ENCODE results near the gene DNAL1. TPM values are rescaled to one million over a fixed set of nuclear protein-coding genes. Genes with fewer than 3 reads are reported as not detected.

The DNAL1 gene, protein sequence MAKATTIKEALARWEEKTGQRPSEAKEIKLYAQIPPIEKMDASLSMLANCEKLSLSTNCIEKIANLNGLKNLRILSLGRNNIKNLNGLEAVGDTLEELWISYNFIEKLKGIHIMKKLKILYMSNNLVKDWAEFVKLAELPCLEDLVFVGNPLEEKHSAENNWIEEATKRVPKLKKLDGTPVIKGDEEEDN
- total RNA-seq (10 to 100 TPM; 13.0 to 17.2 TPM), polyA plus RNA-seq (10 to 100 TPM in 1 of 2 donors, 1 to 10 TPM in 1; 5.7 to 11.8 TPM)
- long read RNA-seq, donor 1, full-length matches to known transcripts: 6 of 9 reads
- long read RNA-seq, donor 1, partial matches to known transcripts: 1 of 9 reads
- long read RNA-seq, donor 1, other reads (novel, unspliced or antisense): 2 of 9 reads
- long read RNA-seq, donor 2, full-length matches to known transcripts: 3 of 4 reads
- long read RNA-seq, donor 2, partial matches to known transcripts: 0 of 4 reads
- long read RNA-seq, donor 2, other reads (novel, unspliced or antisense): 1 of 4 reads

DNA sequence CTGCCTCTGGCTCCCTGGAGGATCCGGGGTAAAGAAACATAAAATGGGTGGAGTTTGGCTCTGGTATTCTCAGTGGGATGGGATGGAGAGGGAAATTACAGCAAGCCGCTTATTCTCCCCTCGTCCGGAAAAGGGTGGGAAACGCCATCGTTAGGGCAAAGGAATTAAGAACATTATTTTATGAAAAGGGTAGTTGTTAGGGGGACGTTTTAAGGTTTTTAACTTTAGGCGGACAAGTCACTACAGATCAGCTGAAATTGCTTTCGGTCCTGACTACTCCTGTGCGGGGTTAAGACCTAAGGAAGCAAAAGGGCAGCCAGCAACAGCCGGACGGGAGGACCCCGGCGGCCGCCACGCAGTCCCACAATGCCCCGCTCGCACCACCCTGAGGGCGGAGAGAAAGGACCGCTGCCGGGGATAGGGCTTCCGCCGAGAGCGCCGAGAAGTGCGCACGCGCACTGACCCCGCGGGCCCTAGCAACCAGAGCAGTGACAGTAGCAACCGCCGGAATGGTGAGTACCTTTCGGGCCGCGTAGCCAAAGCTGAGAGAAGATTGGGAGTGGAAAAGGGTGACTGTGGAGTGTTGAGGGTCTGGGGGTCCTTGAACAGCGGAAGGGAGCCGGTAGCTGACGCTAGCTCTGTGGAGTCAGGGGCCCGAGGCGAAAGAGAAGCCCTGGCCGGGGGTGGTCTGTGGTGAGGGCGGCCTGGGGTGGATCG lies at the start of gene DNAL1:
Gene DNAL1 (plus strand): TSS at position 456 of the 717 bp plus-strand sequence. CDS start 54 bp downstream, at position 510.
- intact Hi-C loops (cut with DNase I): loop anchor here (5.0 to 10.0 kb wide), 3 partner anchors 68 to 300 kb away; partner anchors contain the start of gene PNMA1 (in 2 of the 2)
- Histone ChIP-seq H3K36me3 (ENCODE audit: control insufficient read depth in 1 of 2, insufficient read depth in 2 of 2, low read length in 1 of 2) (no peaks in the 10 kb centered on the region), H3K4me3 (ENCODE audit: low read length in 2 of 2) (peak within 1 kb of the TSS; percentile 55 to 70), H3K27me3 (ENCODE audit: control insufficient read depth in 1 of 2, insufficient read depth in 2 of 2, low read length in 1 of 2) (no peaks in the 10 kb centered on the region), H3K9me3 (ENCODE audit: control insufficient read depth, low read length) (no peaks in the 10 kb centered on the region), H3K27ac (ENCODE audit: low read depth in 1 of 2, low read length in 2 of 2) (peak within 1 kb of the TSS; percentile 7 to 39), H3K4me1 (ENCODE audit: control insufficient read depth in 1 of 2, insufficient read depth in 2 of 2, low read length in 2 of 2) (no peaks in the 10 kb centered on the region)
- WGBS, 2 donors: 0% methylated on average over 43 of the region's 43 CpGs
- ATAC-seq (ENCODE audit: low FRiP score) (peak; percentile 100), DNase-seq (peak; percentile 96 to 98)

DNA sequence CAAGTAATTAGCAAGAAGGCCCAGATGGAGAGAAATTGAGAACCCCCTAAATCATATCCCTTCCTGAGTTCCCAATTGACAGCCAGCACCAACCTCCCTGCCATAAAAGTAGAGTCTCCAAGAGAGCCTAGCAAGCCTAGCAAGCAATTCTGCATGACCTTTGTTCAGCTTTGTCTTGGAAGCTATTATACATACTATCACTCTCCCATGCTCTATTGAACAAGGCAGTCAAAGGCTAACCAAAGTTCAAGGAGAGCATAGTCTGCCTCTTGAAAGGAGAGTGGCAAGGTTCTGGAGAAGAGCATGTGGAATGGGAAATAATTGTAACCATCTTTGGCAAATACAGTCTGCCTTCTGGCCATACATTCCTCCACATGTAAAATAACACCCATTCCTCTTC lies 45.3 kb upstream of the DNAL1 start:
- no peak overlapping the region for H3K27ac ChIP-seq (ENCODE audit: low read depth in 1 of 2, low read length in 2 of 2)
- no peaks in the 10 kb centered on the region for H3K27me3 ChIP-seq (ENCODE audit: control insufficient read depth in 1 of 2, insufficient read depth in 2 of 2, low read length in 1 of 2)
- H3K36me3 ChIP-seq (ENCODE audit: control insufficient read depth in 1 of 2, insufficient read depth in 2 of 2, low read length in 1 of 2): no peaks in the 10 kb centered on the region
- ATAC-seq (ENCODE audit: low FRiP score) (no peak), DNase-seq (no peak)
- no peak overlapping the region for H3K4me3 ChIP-seq (ENCODE audit: low read length in 2 of 2)
- no peaks in the 10 kb centered on the region for H3K4me1 ChIP-seq (ENCODE audit: control insufficient read depth in 1 of 2, insufficient read depth in 2 of 2, low read length in 2 of 2)
- H3K9me3 ChIP-seq (ENCODE audit: control insufficient read depth, low read length): no peaks in the 10 kb centered on the region
- intact Hi-C loops (cut with DNase I): no loop called here

DNA sequence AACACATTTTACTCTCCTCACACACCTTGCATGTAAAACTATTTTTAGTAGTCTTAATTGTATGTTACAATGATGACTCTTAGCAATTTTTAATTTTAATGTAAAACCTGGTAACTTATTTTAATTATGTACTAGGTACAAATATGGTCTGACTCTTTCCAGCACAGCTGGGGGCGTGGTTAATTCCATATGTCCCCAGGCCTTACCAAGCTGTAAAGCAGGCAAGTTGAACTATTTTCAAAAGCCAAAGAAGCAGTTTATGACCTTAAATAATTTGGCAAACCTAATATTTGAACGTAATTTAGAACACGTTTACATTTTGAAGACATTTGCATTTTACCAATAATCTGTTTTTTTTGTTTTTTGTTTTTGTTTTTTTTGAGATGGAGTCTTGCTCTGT lies 41.8 kb upstream of the DNAL1 start:
- no peak for ATAC-seq (ENCODE audit: low FRiP score)
- intact Hi-C loops (cut with DNase I): no loop called here
- no peaks in the 10 kb centered on the region for H3K36me3 ChIP-seq (ENCODE audit: control insufficient read depth in 1 of 2, insufficient read depth in 2 of 2, low read length in 1 of 2)
- no peaks in the 10 kb centered on the region for H3K9me3 ChIP-seq (ENCODE audit: control insufficient read depth, low read length)
- H3K27ac ChIP-seq (ENCODE audit: low read depth in 1 of 2, low read length in 2 of 2): no peak overlapping the region
- WGBS, 2 donors: 80 to 85% methylated on average over 3 of the region's 3 CpGs
- DNase-seq: no peak
- H3K27me3 ChIP-seq (ENCODE audit: control insufficient read depth in 1 of 2, insufficient read depth in 2 of 2, low read length in 1 of 2): no peaks in the 10 kb centered on the region
- H3K4me1 ChIP-seq (ENCODE audit: control insufficient read depth in 1 of 2, insufficient read depth in 2 of 2, low read length in 2 of 2): no peaks in the 10 kb centered on the region
- no peak overlapping the region for H3K4me3 ChIP-seq (ENCODE audit: low read length in 2 of 2)

DNA sequence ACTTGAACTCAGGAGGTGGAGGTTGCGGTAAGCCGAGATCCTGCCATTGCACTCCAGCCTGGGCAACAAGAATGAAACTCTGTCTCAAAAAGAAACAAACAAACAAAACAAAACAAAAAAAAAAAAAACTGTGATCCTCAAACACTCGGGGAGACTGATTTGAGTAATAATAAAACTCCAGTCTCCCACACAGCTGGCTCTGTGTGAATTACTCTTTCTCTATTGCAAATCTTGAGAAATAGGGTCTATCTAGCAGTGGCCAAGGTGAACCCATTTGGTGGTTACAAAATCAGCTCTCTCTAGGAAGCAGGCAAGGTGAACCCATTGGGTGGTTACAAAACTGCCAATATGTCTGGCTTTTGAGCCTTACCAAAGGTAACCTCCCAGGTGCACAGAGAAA lies 38.5 kb upstream of the DNAL1 start:
- Histone ChIP-seq H3K27ac (ENCODE audit: low read depth in 1 of 2, low read length in 2 of 2) (no peak overlapping the region), H3K4me3 (ENCODE audit: low read length in 2 of 2) (no peak overlapping the region), H3K9me3 (ENCODE audit: control insufficient read depth, low read length) (no peaks in the 10 kb centered on the region), H3K4me1 (ENCODE audit: control insufficient read depth in 1 of 2, insufficient read depth in 2 of 2, low read length in 2 of 2) (no peaks in the 10 kb centered on the region), H3K27me3 (ENCODE audit: control insufficient read depth in 1 of 2, insufficient read depth in 2 of 2, low read length in 1 of 2) (no peaks in the 10 kb centered on the region), H3K36me3 (ENCODE audit: control insufficient read depth in 1 of 2, insufficient read depth in 2 of 2, low read length in 1 of 2) (no peaks in the 10 kb centered on the region)
- 94 to 98% methylated on average over 3 of the region's 3 CpGs for WGBS, 2 donors
- ATAC-seq (ENCODE audit: low FRiP score) (no peak), DNase-seq (no peak)
- intact Hi-C loops (cut with DNase I): no loop called here

DNA sequence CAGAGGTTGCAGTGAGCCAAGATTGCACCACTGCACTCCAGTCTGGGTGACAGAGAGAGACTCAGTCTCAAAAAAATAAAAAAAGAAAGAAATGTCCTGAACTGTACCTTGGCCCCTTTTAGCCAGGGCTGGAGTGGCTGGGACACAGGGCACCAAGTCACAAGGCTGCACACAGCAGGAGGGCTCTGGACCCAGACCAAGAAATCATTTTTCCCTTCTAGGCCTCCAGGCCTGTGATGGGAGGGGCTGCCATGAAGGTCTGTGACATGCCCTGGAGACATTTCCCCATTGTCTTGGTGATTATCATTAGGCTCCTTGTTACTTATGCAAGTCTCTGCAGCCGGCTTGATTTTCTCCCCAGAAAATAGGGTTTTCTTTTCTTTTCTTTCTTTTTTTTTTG lies 37.5 kb upstream of the DNAL1 start:
- ATAC-seq (ENCODE audit: low FRiP score): no peak
- intact Hi-C loops (cut with DNase I): no loop called here

DNA sequence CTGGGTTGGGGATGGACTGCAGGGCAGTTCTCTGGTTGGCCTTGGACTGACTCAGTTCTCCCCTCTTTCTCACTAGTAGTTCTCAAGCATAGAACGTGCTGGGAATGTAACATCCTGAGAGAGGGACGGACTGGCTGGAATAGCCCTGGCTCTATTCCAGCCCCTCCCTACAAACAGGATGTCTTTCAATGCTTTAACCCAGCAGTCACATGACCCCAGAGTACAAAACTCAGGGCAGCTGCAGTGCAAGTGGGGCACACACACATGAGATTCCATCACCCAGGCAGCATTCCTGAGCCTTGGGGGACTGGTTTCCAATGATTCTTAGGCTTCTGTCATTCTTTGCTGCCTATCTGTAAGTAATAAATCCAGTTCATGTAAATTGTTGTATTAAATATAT lies 34.1 kb upstream of the DNAL1 start:
- Histone ChIP-seq H3K27ac (ENCODE audit: low read depth in 1 of 2, low read length in 2 of 2) (no peak overlapping the region), H3K4me1 (ENCODE audit: control insufficient read depth in 1 of 2, insufficient read depth in 2 of 2, low read length in 2 of 2) (no peaks in the 10 kb centered on the region), H3K36me3 (ENCODE audit: control insufficient read depth in 1 of 2, insufficient read depth in 2 of 2, low read length in 1 of 2) (no peaks in the 10 kb centered on the region), H3K27me3 (ENCODE audit: control insufficient read depth in 1 of 2, insufficient read depth in 2 of 2, low read length in 1 of 2) (no peaks in the 10 kb centered on the region), H3K4me3 (ENCODE audit: low read length in 2 of 2) (no peak overlapping the region), H3K9me3 (ENCODE audit: control insufficient read depth, low read length) (no peaks in the 10 kb centered on the region)
- DNase-seq: no peak
- no peak for ATAC-seq (ENCODE audit: low FRiP score)
- WGBS, 2 donors: 46 to 82% methylated on average over 2 of the region's 2 CpGs
- intact Hi-C loops (cut with DNase I): loop anchor here in 1 of 2 donors (10.0 kb wide), 1 partner anchor 46 kb away; the partner anchor contains the start of gene ACOT2

More for the DNA sequence above, 37.5 kb upstream of the DNAL1 start:
- no peaks in the 10 kb centered on the region for H3K27me3 ChIP-seq (ENCODE audit: control insufficient read depth in 1 of 2, insufficient read depth in 2 of 2, low read length in 1 of 2)
- no peak for DNase-seq
- H3K9me3 ChIP-seq (ENCODE audit: control insufficient read depth, low read length): no peaks in the 10 kb centered on the region
- H3K27ac ChIP-seq (ENCODE audit: low read depth in 1 of 2, low read length in 2 of 2): no peak overlapping the region
- no peak overlapping the region for H3K4me3 ChIP-seq (ENCODE audit: low read length in 2 of 2)
- no peaks in the 10 kb centered on the region for H3K4me1 ChIP-seq (ENCODE audit: control insufficient read depth in 1 of 2, insufficient read depth in 2 of 2, low read length in 2 of 2)
- WGBS, 2 donors: 95 to 96% methylated on average over 1 of the region's 1 CpG
- no peaks in the 10 kb centered on the region for H3K36me3 ChIP-seq (ENCODE audit: control insufficient read depth in 1 of 2, insufficient read depth in 2 of 2, low read length in 1 of 2)

DNA sequence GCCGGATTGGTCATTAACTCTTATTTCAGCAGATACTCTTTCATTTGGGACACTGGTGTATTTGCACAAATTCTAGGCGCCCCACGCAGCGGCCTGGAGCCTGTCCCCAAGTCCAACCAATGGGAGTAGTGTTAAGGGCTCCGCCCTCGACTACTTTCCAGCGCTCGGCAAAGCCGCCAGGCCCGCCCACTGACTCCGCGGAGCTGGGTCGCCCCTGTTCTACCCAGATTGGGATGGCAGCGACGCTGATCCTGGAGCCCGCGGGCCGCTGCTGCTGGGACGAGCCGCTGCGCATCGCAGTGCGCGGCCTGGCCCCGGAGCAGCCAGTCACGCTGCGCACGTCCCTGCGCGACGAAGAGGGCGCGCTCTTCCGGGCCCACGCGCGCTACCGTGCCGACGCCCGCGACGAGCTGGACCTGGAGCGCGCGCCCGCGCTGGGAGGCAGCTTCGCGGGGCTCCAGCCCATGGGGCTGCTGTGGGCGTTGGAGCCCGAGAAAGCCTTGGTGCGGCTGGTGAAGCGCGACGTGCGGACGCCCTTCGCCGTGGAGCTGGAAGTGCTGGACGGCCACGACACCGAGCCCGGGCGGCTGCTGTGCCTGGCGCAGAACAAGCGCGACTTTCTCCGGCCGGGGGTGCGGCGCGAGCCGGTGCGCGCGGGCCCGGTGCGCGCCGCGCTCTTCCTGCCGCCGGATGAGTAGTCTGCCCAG lies 32.3 kb upstream of the DNAL1 start, which contains the start of gene ACOT6:
Gene ACOT6 (plus strand): TSS at position 179 of the 707 bp plus-strand sequence. CDS start 55 bp downstream, at position 234.
- Histone ChIP-seq H3K4me3 (ENCODE audit: low read length in 2 of 2) (peak within 1 kb of the TSS; percentile 49 to 74), H3K9me3 (ENCODE audit: control insufficient read depth, low read length) (no peaks in the 10 kb centered on the region), H3K27me3 (ENCODE audit: control insufficient read depth in 1 of 2, insufficient read depth in 2 of 2, low read length in 1 of 2) (no peaks in the 10 kb centered on the region), H3K27ac (ENCODE audit: low read depth in 1 of 2, low read length in 2 of 2) (peak within 1 kb of the TSS; percentile 16 to 75), H3K4me1 (ENCODE audit: control insufficient read depth in 1 of 2, insufficient read depth in 2 of 2, low read length in 2 of 2) (no peaks in the 10 kb centered on the region), H3K36me3 (ENCODE audit: control insufficient read depth in 1 of 2, insufficient read depth in 2 of 2, low read length in 1 of 2) (no peaks in the 10 kb centered on the region)
- ATAC-seq (ENCODE audit: low FRiP score) (peak; percentile 93), DNase-seq (peak; percentile 86 to 92)
- 0% methylated on average over 81 to 84 of the region's 84 CpGs for WGBS, 2 donors
- intact Hi-C loops (cut with DNase I): loop anchor here in 1 of 2 donors (10.0 kb wide), 1 partner anchor 48 kb away; the partner anchor contains the start of gene ACOT2

DNA sequence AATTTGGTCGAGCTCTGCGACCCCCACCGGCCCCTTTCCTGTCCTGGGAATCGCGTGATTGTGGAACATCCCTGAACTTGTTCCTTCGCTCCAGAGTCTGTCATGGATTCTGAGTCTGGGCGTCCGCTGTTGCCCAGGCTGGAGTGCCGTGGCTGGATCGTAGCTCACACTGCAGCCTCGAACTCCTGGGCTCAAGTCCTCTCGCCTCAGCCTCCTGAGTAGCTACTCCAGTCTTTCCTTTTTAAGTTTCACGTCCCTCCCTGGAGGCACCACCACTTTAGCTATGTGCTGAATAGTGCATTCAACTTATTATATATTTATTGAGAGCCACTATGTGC lies 31.8 kb upstream of the DNAL1 start:
- DNase-seq: no peak
- 1% methylated on average over 13 of the region's 13 CpGs for whole genome bisulfite sequencing, 2 donors
- ATAC-seq (ENCODE audit: low FRiP score): no peak
- peak overlapping the region; percentile 16 to 75 for H3K27ac ChIP-seq (ENCODE audit: low read depth in 1 of 2, low read length in 2 of 2)
- H3K36me3 ChIP-seq (ENCODE audit: control insufficient read depth in 1 of 2, insufficient read depth in 2 of 2, low read length in 1 of 2): no peaks in the 10 kb centered on the region
- H3K9me3 ChIP-seq (ENCODE audit: control insufficient read depth, low read length): no peaks in the 10 kb centered on the region
- intact Hi-C loops (cut with DNase I): loop anchor here in 1 of 2 donors (10.0 kb wide), 1 partner anchor 48 kb away; the partner anchor contains the start of gene ACOT2
- no peaks in the 10 kb centered on the region for H3K4me1 ChIP-seq (ENCODE audit: control insufficient read depth in 1 of 2, insufficient read depth in 2 of 2, low read length in 2 of 2)
- peak overlapping the region; percentile 49 to 74 for H3K4me3 ChIP-seq (ENCODE audit: low read length in 2 of 2)
- no peaks in the 10 kb centered on the region for H3K27me3 ChIP-seq (ENCODE audit: control insufficient read depth in 1 of 2, insufficient read depth in 2 of 2, low read length in 1 of 2)
